ENCODE results near the gene SYNJ1. TPM values are rescaled to one million over a fixed set of nuclear protein-coding genes. Genes with fewer than 3 reads are reported as not detected.

Gene SYNJ1
- total and polyA plus RNA-seq, 9 of the 15 experiments (the other 6 are each of a cell fraction or from before 2014, with no cell fraction given), result 2.4 to 10.6 (median 5.6) TPM

DNA sequence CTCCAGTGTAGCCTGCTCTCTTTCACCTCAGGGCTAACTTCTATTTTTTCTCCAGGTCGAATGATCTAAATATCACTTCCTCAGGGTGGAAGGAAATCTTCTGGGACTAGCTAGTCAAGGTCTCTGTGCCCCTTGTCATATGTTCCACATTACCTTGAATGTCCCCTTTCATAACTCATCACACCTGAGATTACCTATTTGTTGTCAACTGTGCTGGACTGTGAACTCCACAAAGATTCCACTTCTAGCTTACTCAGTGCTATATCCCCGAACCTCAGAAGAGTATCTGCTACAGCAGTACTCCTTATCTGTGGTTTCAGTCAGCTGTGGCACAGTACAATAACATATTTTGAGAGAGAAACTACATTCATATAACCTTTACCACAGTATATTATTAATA lies 14.6 kb upstream of the SYNJ1 start:
- Histone ChIP-seq H3K4me2 (ENCODE audit: insufficient read depth, low read length) (no peak overlapping the region), H3K9ac (ENCODE audit: insufficient read depth in 1 of 2, low read depth in 2 of 2, low read length in 2 of 2) (no peak overlapping the region), H3K4me1 (replicated peaks in 1 of 2; ENCODE audit: control insufficient read depth in 2 of 2, insufficient read depth in 2 of 2, low read length in 2 of 2) (no peaks in the 10 kb centered on the region), H3K9me1 (ENCODE audit: control insufficient read depth, insufficient read depth, low read length) (no peaks in the 10 kb centered on the region), H3K27me3 (ENCODE audit: control insufficient read depth in 2 of 2, insufficient read depth in 2 of 2, low read length in 2 of 2) (no peaks in the 10 kb centered on the region), H4K20me1 (replicated peaks; ENCODE audit: control insufficient read depth, insufficient read depth, low read length) (no peaks in the 10 kb centered on the region), H3K9me3 (replicated peaks; ENCODE audit: control insufficient read depth, insufficient read depth, low read depth, low read length) (no peaks in the 10 kb centered on the region), H3K27ac (ENCODE audit: extremely low read depth, low read depth, low read length) (no peak overlapping the region), H3K36me3 (ENCODE audit: control insufficient read depth, insufficient read depth, low read length) (peaks cover 96% of the 10 kb centered on the region), H3K79me2 (ENCODE audit: control insufficient read depth, insufficient read depth, low read length) (0 out of 3 replicates have a peak, but pooled peaks cover 4% of the 10 kb centered on the region), H3K4me3 (no peak overlapping the region), H2AFZ (ENCODE audit: low read depth, low read length) (no peak overlapping the region)
- no peak for TF ChIP-seq POLR2AphosphoS5 (IDR thresholded peaks at IDR 0.05; ENCODE audit: control insufficient read depth, insufficient read depth, low read depth, low read length)
- TF ChIP-seq SNIP1 (IDR thresholded peaks at IDR 0.05; ENCODE audit: low read depth), result no peak
- WGBS (ENCODE audit: insufficient coverage, low coverage, missing lambda C conversion rate), result 92% methylated on average over 2 of the region's 2 CpGs
- ATAC-seq (no peak), DNase-seq (ENCODE audit: extremely low read depth in 1 of 4, low spot score in 3 of 4) (no peak), FAIRE-seq (no peak)
- in situ Hi-C loops (cut with MboI) (no loop called here), intact Hi-C loops (cut with micrococcal nuclease) (no loop called here)
- POLR2A ChIA-PET, result interaction anchor here (0.7 kb wide), 1 partner anchor 29 kb away, joined by 3 read pairs; the partner anchor contains the start of gene PAXBP1
- BruUV-seq (replicated peaks), result no TSS peak
- CTCF ChIA-PET (ENCODE audit: low intra/inter-chr PET ratio), result no interaction called here

DNA sequence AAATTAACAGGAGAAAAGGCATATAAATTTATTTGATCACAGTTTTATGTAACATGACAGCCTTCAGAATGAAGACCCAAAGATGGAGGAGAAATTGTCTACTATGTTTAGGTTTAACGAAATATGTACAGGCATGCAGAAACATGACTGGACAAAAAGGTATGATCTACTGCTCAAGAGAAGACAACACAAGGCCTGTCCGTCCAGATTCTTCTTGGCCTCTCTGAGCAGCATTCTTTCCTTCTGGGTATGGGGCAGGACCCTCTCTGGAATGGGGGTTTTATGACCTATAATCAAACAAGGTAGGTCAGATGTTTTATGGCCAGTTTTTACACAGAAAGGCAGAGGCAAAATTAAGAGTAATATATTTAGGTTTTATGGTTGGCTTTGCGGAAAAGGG lies 13.5 kb upstream of the SYNJ1 start:
- POLR2A ChIA-PET, result interaction anchor here (0.7 kb wide), 1 partner anchor 21 kb away, joined by 3 read pairs; no protein-coding TSS in a partner anchor
- Histone ChIP-seq H3K4me3 (no peak overlapping the region), H3K9me1 (ENCODE audit: control insufficient read depth, insufficient read depth, low read length) (no peaks in the 10 kb centered on the region), H3K4me2 (ENCODE audit: insufficient read depth, low read length) (no peak overlapping the region), H3K36me3 (ENCODE audit: control insufficient read depth, insufficient read depth, low read length) (peaks cover 96% of the 10 kb centered on the region), H4K20me1 (replicated peaks; ENCODE audit: control insufficient read depth, insufficient read depth, low read length) (no peaks in the 10 kb centered on the region), H3K79me2 (ENCODE audit: control insufficient read depth, insufficient read depth, low read length) (no peaks in the 10 kb centered on the region), H2AFZ (ENCODE audit: low read depth, low read length) (no peak overlapping the region), H3K9me3 (replicated peaks; ENCODE audit: control insufficient read depth, insufficient read depth, low read depth, low read length) (no peaks in the 10 kb centered on the region), H3K4me1 (replicated peaks in 1 of 2; ENCODE audit: control insufficient read depth in 2 of 2, insufficient read depth in 2 of 2, low read length in 2 of 2) (no peaks in the 10 kb centered on the region), H3K9ac (ENCODE audit: insufficient read depth in 1 of 2, low read depth in 2 of 2, low read length in 2 of 2) (no peak overlapping the region), H3K27me3 (ENCODE audit: control insufficient read depth in 2 of 2, insufficient read depth in 2 of 2, low read length in 2 of 2) (no peaks in the 10 kb centered on the region), H3K27ac (ENCODE audit: extremely low read depth, low read depth, low read length) (no peak overlapping the region)
- intact Hi-C loops (cut with micrococcal nuclease) (no loop called here), in situ Hi-C loops (cut with MboI) (no loop called here)
- no TSS peak for BruUV-seq (replicated peaks)
- DNase-seq (ENCODE audit: extremely low read depth in 1 of 4, low spot score in 3 of 4), result no peak
- no peak for TF ChIP-seq CEBPB (tag; IDR thresholded peaks at IDR 0.05)
- TF ChIP-seq, protein P1, sequence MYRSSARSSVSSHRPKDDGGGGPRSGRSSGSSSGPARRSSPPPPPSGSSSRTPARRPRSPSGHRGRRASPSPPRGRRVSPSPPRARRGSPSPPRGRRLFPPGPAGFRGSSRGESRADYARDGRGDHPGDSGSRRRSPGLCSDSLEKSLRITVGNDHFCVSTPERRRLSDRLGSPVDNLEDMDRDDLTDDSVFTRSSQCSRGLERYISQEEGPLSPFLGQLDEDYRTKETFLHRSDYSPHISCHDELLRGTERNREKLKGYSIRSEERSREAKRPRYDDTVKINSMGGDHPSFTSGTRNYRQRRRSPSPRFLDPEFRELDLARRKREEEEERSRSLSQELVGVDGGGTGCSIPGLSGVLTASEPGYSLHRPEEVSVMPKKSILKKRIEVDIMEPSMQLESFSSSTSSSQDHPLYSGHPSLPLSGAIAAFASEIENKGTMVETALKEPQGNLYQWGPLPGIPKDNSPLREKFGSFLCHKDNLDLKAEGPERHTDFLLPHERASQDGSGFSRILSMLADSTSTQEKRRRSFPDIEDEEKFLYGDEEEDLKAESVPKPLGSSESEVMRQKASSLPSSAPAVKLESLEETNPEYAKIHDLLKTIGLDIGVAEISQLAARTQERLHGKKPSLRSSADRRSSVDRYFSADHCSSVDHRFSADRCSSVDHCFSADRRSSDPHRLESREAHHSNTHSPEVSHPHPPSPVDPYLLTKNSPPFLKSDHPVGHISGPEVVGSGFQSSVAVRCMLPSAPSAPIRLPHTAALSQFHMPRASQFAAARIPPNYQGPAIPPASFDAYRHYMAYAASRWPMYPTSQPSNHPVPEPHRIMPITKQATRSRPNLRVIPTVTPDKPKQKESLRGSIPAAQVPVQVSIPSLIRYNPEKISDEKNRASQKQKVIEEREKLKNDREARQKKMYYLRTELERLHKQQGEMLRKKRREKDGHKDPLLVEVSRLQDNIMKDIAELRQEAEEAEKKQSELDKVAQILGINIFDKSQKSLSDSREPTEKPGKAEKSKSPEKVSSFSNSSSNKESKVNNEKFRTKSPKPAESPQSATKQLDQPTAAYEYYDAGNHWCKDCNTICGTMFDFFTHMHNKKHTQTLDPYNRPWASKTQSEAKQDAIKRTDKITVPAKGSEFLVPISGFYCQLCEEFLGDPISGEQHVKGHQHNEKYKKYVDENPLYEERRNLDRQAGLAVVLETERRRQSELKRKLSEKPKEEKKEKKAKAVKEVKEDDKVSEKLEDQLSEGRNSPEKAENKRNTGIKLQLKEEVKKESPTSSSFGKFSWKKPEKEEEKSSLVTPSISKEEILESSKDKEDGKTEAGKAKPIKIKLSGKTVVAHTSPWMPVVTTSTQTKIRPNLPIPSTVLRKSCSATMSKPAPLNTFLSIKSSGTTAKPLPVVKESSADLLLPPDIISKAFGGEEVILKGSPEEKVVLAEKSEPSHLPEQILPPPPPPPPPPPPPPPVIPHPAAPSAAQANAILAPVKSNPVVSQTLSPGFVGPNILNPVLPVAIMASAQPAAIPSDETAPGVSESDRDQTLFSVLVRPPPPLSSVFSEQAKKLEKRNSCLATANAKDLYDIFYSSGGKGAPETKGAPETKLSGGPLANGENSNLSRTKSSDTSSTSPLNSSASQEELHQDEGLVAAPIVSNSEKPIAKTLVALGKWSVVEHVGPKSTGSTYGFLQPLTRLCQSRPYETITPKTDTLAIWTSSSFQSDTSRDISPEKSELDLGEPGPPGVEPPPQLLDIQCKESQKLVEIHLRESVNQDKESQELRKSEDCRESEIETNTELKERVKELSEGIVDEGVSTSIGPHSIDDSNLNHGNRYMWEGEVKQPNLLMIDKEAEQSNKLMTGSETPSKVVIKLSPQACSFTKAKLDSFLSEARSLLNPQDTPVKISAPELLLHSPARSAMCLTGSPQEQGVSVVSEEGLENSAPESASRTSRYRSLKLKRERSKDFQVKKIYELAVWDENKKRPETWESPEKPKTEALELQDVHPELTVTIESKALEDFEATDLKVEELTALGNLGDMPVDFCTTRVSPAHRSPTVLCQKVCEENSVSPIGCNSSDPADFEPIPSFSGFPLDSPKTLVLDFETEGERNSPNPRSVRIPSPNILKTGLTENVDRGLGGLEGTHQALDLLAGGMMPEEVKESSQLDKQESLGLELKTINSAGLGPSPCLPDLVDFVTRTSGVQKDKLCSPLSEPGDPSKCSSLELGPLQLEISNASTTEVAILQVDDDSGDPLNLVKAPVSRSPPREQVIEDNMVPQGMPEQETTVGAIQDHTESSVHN (IDR thresholded peaks at IDR 0.05; ENCODE audit: borderline replicate concordance in 1 of 2, low read depth in 1 of 2), result no peak
- TF ChIP-seq KLF13 (tag; IDR thresholded peaks at IDR 0.05; ENCODE audit: borderline replicate concordance, low read depth), result no peak
- no peak for TF ChIP-seq PHF21A (IDR thresholded peaks at IDR 0.05; ENCODE audit: borderline replicate concordance, low read depth)
- FAIRE-seq, result no peak
- CTCF ChIA-PET (ENCODE audit: low intra/inter-chr PET ratio), result no interaction called here
- WGBS (ENCODE audit: insufficient coverage, low coverage, missing lambda C conversion rate), result 85% methylated on average over 3 of the region's 3 CpGs
- ATAC-seq, result no peak

All from K562 (cell line).